MM.1S (cell line): Measurements from ENCODE around the gene DISC1.

Source experiments
- DNase-seq: peaks from one replicate; pipeline ENCODE4 v3.0.0-alpha.2; 2015
- H2AFZ ChIP-seq: fragments of 300-600 bp; sonication (generic); 2 replicates; pipeline ENCODE4 v1.6.0; 2016; ENCODE audit warnings: antibody characterized with exemption, low read length
- H3F3A ChIP-seq: fragments of 300-600 bp; sonication (generic); 2 replicates; pipeline ENCODE4 v1.6.1; 2016; ENCODE audit warnings: mild to moderate bottlenecking, antibody characterized with exemption, low read length, moderate library complexity, mixed read lengths; ENCODE audit not compliant: insufficient read depth
- H3K27ac ChIP-seq: fragments of 300-600 bp; sonication (generic); 2 replicates; pipeline ENCODE4 v1.5.1; 2016; ENCODE audit warnings: mild to moderate bottlenecking, low read length
- H3K27me3 ChIP-seq: fragments of 300-600 bp; sonication (generic); replicated peaks from 2 replicates; pipeline ENCODE4 v1.6.0; 2016; ENCODE audit warnings: low read length; ENCODE audit not compliant: insufficient read depth
- H3K36me3 ChIP-seq: fragments of 300-600 bp; sonication (generic); replicated peaks from 2 replicates; pipeline ENCODE4 v1.6.1; 2016; ENCODE audit warnings: mild to moderate bottlenecking, low read length, mixed read lengths; ENCODE audit not compliant: insufficient read depth
- H3K4me1 ChIP-seq: fragments of 300-600 bp; sonication (generic); 2 replicates; pipeline ENCODE4 v1.6.1; 2016; ENCODE audit warnings: low read length, mixed read lengths
- H3K4me2 ChIP-seq: fragments of 300-600 bp; sonication (generic); 2 replicates; pipeline ENCODE4 v1.6.0; 2016; ENCODE audit warnings: low read depth, low read length
- H3K4me3 ChIP-seq: fragments of 300-600 bp; sonication (generic); 2 replicates; pipeline ENCODE4 v1.5.1; 2016; ENCODE audit warnings: low read length, mixed read lengths
- H3K79me2 ChIP-seq: fragments of 300-600 bp; sonication (generic); 2 replicates; pipeline ENCODE4 v1.6.1; 2016; ENCODE audit warnings: mixed run types, low read length, mixed read lengths
- H3K9ac ChIP-seq: fragments of 300-600 bp; sonication (generic); 2 replicates; pipeline ENCODE4 v1.6.1; 2016; ENCODE audit warnings: low read length, mixed read lengths
- H3K9me2 ChIP-seq: fragments of 300-600 bp; sonication (generic); replicated peaks from 2 replicates; pipeline ENCODE4 v1.6.1; 2016; ENCODE audit warnings: mild to moderate bottlenecking, low read length, mixed read lengths; ENCODE audit not compliant: insufficient read depth
- H3K9me3 ChIP-seq: fragments of 300-600 bp; sonication (generic); replicated peaks from 2 replicates; pipeline ENCODE4 v1.6.1; 2016; ENCODE audit warnings: mild to moderate bottlenecking, low read length, mixed read lengths; ENCODE audit not compliant: insufficient read depth
- H4K20me1 ChIP-seq: fragments of 300-600 bp; sonication (generic); 2 replicates; pipeline ENCODE4 v1.6.1; 2016; ENCODE audit warnings: mild to moderate bottlenecking, low read length, moderate library complexity, mixed read lengths; ENCODE audit not compliant: insufficient read depth
- EZH2 ChIP-seq: fragments of 300-600 bp; sonication (generic); optimal IDR thresholded peaks from 2 replicates; pipeline ENCODE3; 2017; ENCODE audit warnings: low read depth, mild to moderate bottlenecking, antibody characterized with exemption, low read length, mixed read lengths
- EZH2phosphoT487 ChIP-seq: fragments of 300-600 bp; sonication (generic); IDR thresholded peaks from 2 replicates; pipeline ENCODE4 v1.6.1; 2018; ENCODE audit warnings: antibody characterized with exemption, low read length
- TF ChIP-seq, protein P1 (sequence below): fragments of 300-600 bp; sonication (generic); IDR thresholded peaks from 2 replicates; pipeline ENCODE4 v1.5.1; 2016; ENCODE audit warnings: antibody characterized with exemption, low read length, mixed read lengths

The DISC1 gene

DNA sequence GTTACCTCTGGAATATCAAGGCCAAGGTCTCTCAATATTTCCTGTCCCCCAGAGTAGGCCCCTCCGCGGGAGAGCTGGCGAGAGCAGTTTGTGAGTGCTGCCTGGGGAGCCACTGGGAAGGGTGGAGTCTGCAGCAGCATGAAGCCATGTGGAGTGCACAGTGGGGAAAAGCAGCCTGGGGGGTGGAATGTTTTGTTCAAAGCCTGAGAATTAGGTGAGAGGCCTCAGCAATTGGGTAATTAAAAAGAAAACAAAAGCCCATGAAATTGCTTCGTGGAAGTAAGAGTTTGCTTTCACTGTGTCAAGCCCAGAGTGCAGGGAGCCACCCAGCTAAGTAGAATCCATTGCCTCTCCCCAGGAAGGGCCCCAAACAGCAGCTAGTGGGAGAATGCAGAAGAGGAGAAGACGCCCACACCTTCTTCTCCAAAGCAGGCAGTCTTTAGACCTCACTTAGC, 30.2 kb upstream of the DISC1 start:
- H3F3A ChIP-seq: no peaks in the 10 kb centered on the region
- TF ChIP-seq, protein P1, sequence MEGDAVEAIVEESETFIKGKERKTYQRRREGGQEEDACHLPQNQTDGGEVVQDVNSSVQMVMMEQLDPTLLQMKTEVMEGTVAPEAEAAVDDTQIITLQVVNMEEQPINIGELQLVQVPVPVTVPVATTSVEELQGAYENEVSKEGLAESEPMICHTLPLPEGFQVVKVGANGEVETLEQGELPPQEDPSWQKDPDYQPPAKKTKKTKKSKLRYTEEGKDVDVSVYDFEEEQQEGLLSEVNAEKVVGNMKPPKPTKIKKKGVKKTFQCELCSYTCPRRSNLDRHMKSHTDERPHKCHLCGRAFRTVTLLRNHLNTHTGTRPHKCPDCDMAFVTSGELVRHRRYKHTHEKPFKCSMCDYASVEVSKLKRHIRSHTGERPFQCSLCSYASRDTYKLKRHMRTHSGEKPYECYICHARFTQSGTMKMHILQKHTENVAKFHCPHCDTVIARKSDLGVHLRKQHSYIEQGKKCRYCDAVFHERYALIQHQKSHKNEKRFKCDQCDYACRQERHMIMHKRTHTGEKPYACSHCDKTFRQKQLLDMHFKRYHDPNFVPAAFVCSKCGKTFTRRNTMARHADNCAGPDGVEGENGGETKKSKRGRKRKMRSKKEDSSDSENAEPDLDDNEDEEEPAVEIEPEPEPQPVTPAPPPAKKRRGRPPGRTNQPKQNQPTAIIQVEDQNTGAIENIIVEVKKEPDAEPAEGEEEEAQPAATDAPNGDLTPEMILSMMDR: no peak
- no peak for TF ChIP-seq EZH2
- no peak for TF ChIP-seq EZH2phosphoT487
- H3K4me2 ChIP-seq: no peak overlapping the region
- no peaks in the 10 kb centered on the region for H3K36me3 ChIP-seq
- H3K9me2 ChIP-seq: no peaks in the 10 kb centered on the region
- H3K27me3 ChIP-seq: no peaks in the 10 kb centered on the region
- H2AFZ ChIP-seq: no peak overlapping the region
- H3K4me3 ChIP-seq: no peak overlapping the region
- no peaks in the 10 kb centered on the region for H3K79me2 ChIP-seq
- no peaks in the 10 kb centered on the region for H4K20me1 ChIP-seq
- H3K27ac ChIP-seq: no peak overlapping the region
- no peaks in the 10 kb centered on the region for H3K9me3 ChIP-seq
- H3K4me1 ChIP-seq: no peaks in the 10 kb centered on the region
- H3K9ac ChIP-seq: no peak overlapping the region
- DNase-seq: no peak

DNA sequence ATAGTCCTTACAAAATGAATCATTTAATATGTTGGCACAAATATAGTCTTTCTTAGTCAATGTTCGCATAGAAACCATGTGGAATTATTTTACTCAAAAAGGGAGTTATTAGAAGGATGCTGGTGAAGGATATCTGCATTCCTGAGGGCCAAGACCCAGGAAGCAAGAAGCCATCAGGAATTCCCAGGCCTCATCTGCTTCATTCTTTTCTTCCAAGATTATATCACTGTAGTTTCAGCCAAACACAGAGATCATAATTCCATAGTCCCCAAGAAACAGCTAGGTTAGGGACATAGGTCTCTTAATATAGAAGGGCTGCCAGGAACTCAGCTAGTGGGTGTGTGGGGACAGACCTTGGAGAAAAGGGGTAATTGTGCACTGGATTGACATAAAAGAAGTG, 28.6 kb upstream of the DISC1 start:
- H3K9me3 ChIP-seq: no peaks in the 10 kb centered on the region
- H3K4me3 ChIP-seq: no peak overlapping the region
- no peaks in the 10 kb centered on the region for H3K36me3 ChIP-seq
- no peaks in the 10 kb centered on the region for H3F3A ChIP-seq
- no peak for TF ChIP-seq EZH2
- TF ChIP-seq, protein P1: no peak
- no peak for TF ChIP-seq EZH2phosphoT487
- H3K9me2 ChIP-seq: no peaks in the 10 kb centered on the region
- H3K27me3 ChIP-seq: no peaks in the 10 kb centered on the region
- no peak overlapping the region for H3K27ac ChIP-seq
- H3K9ac ChIP-seq: no peak overlapping the region
- H3K79me2 ChIP-seq: no peaks in the 10 kb centered on the region
- H4K20me1 ChIP-seq: no peaks in the 10 kb centered on the region
- no peak overlapping the region for H2AFZ ChIP-seq
- no peak for DNase-seq
- no peak overlapping the region for H3K4me2 ChIP-seq
- H3K4me1 ChIP-seq: no peaks in the 10 kb centered on the region

DNA sequence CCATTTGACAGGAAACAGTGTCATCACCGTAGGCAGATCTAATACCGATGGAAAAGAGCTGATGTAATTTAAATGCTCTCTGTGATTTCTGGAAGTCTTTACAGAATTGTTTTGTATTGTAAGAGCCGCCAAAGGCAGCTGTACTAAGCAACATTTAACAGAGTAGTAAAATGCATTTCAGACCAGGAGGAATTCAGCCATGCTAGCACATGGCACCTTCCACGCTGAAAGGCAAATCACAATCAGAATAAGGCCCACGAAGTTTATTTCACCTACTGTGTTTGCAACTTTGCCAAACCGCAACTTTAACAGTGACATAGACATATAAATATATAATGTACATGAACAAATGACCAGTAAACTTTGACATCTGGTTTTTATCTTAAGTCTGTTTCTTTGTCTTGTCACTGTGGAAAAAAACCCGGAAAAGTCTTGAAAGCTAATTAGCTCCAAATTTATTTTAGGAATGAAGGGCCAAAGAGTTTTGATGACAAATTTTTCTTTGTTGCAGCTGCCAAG, 26.1 kb upstream of the DISC1 start:
- H3K4me2 ChIP-seq: no peak overlapping the region
- H4K20me1 ChIP-seq: no peaks in the 10 kb centered on the region
- DNase-seq: no peak
- no peaks in the 10 kb centered on the region for H3K79me2 ChIP-seq
- no peaks in the 10 kb centered on the region for H3K36me3 ChIP-seq
- no peak overlapping the region for H3K4me3 ChIP-seq
- H2AFZ ChIP-seq: no peak overlapping the region
- H3K27ac ChIP-seq: no peak overlapping the region
- H3K9me2 ChIP-seq: no peaks in the 10 kb centered on the region
- no peaks in the 10 kb centered on the region for H3F3A ChIP-seq
- H3K27me3 ChIP-seq: no peaks in the 10 kb centered on the region
- no peak overlapping the region for H3K9ac ChIP-seq
- H3K4me1 ChIP-seq: peaks cover 7% of the 10 kb centered on the region; the same call in 1 of the 2 replicates
- no peaks in the 10 kb centered on the region for H3K9me3 ChIP-seq
- TF ChIP-seq EZH2phosphoT487: no peak
- TF ChIP-seq, protein P1: no peak
- TF ChIP-seq EZH2: no peak
